OCI-LY1 (cell line): ENCODE measurements around the gene S100A7.

Experiments used
- H2AFZ ChIP-seq: fragments of 200-600 bp; sonication (generic), shearing (Covaris generic); 2 replicates; pipeline ENCODE4 v1.6.0; 2014; ENCODE audit warnings: antibody characterized with exemption, mild to moderate bottlenecking, low read length
- H3F3A ChIP-seq: fragments of 200-600 bp; sonication (generic), shearing (Covaris generic); 2 replicates; pipeline ENCODE4 v1.6.0; 2014; ENCODE audit warnings: mild to moderate bottlenecking, antibody characterized with exemption, low read length, moderate library complexity; ENCODE audit not compliant: insufficient read depth
- H3K27ac ChIP-seq: fragments of 200-600 bp; sonication (generic); 2 replicates; pipeline ENCODE4 v1.5.1; 2014; ENCODE audit warnings: low read length, mixed run types, mild to moderate bottlenecking, low read depth; ENCODE audit not compliant: poor library complexity, severe bottlenecking
- H3K27me3 ChIP-seq: fragments of 200-600 bp; sonication (generic); 2 replicates; pipeline ENCODE4 v1.6.0; 2014; ENCODE audit warnings: antibody characterized with exemption, mild to moderate bottlenecking, low read length, moderate library complexity; ENCODE audit not compliant: insufficient read depth
- H3K36me3 ChIP-seq: fragments of 200-600 bp; sonication (generic); 2 replicates; pipeline ENCODE4 v1.6.1; 2014; ENCODE audit warnings: mild to moderate bottlenecking, antibody characterized with exemption, low read length, moderate library complexity, mixed read lengths; ENCODE audit not compliant: insufficient read depth
- H3K4me1 ChIP-seq: fragments of 200-600 bp; sonication (generic); 2 replicates; pipeline ENCODE4 v1.5.1; 2014; ENCODE audit warnings: mild to moderate bottlenecking, low read length, moderate library complexity; ENCODE audit not compliant: insufficient read depth, severe bottlenecking
- H3K4me2 ChIP-seq: fragments of 200-600 bp; sonication (generic), shearing (Covaris generic); 2 replicates; pipeline ENCODE4 v1.6.1; 2014; ENCODE audit warnings: low read length
- H3K4me3 ChIP-seq: fragments of 200-600 bp; sonication (generic); 2 replicates; pipeline ENCODE4 v1.5.1; 2014; ENCODE audit warnings: low read length, low read depth, mild to moderate bottlenecking, mixed read lengths; ENCODE audit not compliant: poor library complexity, severe bottlenecking
- H3K79me2 ChIP-seq: fragments of 200-600 bp; shearing (Covaris generic); 2 replicates; pipeline ENCODE4 v1.6.1; 2016; ENCODE audit warnings: mixed run types, low read length, mixed read lengths; ENCODE audit not compliant: insufficient read depth
- H3K9ac ChIP-seq: fragments of 200-600 bp; sonication (generic), shearing (Covaris generic); 2 replicates; pipeline ENCODE4 v1.6.1; 2014; ENCODE audit warnings: mild to moderate bottlenecking, low read length, mixed read lengths
- H3K9me2 ChIP-seq: fragments of 200-600 bp; sonication (generic), shearing (Covaris generic); 2 replicates; pipeline ENCODE4 v1.6.1; 2014; ENCODE audit warnings: low read depth, mild to moderate bottlenecking, low read length, mixed read lengths
- H3K9me3 ChIP-seq: fragments of 200-600 bp; shearing (Covaris generic); 2 replicates; pipeline ENCODE4 v1.6.1; 2014; ENCODE audit warnings: low read length, mixed read lengths
- H4K20me1 ChIP-seq: fragments of 200-600 bp; sonication (generic), shearing (Covaris generic); 2 replicates; pipeline ENCODE4 v1.6.0; 2016; ENCODE audit warnings: mild to moderate bottlenecking, low read length; ENCODE audit not compliant: insufficient read depth
- CTCF ChIP-seq: fragments of 200-600 bp; sonication (generic), shearing (Covaris generic); IDR thresholded peaks from 2 replicates; pipeline ENCODE4 v1.5.1; 2017; ENCODE audit warnings: mild to moderate bottlenecking, antibody characterized with exemption, low read length, moderate library complexity, mixed read lengths
- EZH2 ChIP-seq: fragments of 200-600 bp; sonication (generic), shearing (Covaris generic); IDR thresholded peaks from 2 replicates; pipeline ENCODE4 v1.8.0; 2017; ENCODE audit warnings: borderline replicate concordance, mixed run types, mild to moderate bottlenecking, antibody characterized with exemption, low read length, moderate library complexity, mixed read lengths

S100A7 gene

GRCh38 chr1:153460551-153460950, at the start of gene S100A7:
S100A7 (minus strand) TSS chr1:153460651; CDS start chr1:153459013, 1,638 bp downstream.
- Histone ChIP-seq H3K9ac (no peak within 1 kb of the TSS), H3K27ac (no peak within 1 kb of the TSS), H3K36me3 (no peaks in the 10 kb centered on the region), H3K79me2 (no peaks in the 10 kb centered on the region), H3K4me3 (no peak within 1 kb of the TSS), H3K9me3 (no peaks in the 10 kb centered on the region), H3K4me1 (no peaks in the 10 kb centered on the region), H4K20me1 (no peaks in the 10 kb centered on the region), H3K27me3 (no peaks in the 10 kb centered on the region), H3F3A (no peaks in the 10 kb centered on the region), H3K9me2 (no peaks in the 10 kb centered on the region), H3K4me2 (no peak within 1 kb of the TSS), H2AFZ (no peak within 1 kb of the TSS)
- TF ChIP-seq EZH2 (no peak), CTCF (no peak)

DNA sequence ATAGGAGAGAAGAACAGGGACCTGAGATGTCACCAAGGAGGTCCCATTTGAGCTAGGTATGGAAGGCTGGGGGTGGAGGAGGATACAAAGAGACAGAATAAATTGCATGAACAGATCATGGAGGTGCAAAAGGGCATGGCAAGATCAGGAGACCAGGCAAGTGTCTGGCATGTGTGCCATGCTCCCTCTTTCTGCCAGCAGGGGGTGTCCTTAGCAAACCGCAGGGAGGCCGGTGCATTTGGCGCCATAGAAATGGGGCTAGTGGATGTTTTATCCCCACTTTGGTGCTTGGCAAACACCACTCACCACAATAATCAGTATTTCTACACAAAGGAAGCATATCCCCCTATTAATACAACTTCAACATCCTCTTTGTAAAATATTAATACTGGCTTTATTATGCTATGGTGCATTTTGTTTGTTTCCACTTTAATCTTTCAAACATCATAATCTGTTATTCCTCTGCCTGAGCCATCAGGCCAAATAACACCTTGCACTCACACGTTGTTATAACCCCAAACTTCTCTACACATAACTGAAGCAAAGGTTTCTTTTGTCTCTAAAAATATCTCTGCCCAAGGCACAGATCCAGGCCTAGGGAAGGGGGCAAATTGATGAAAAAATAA, 49.4 kb upstream of the S100A7 start:
- no peaks in the 10 kb centered on the region for H3K9me3 ChIP-seq
- peaks cover 3% of the 10 kb centered on the region for H3K4me1 ChIP-seq
- H3K27me3 ChIP-seq: no peaks in the 10 kb centered on the region
- no peak overlapping the region for H3K27ac ChIP-seq
- no peak overlapping the region for H3K9ac ChIP-seq
- no peaks in the 10 kb centered on the region for H3K9me2 ChIP-seq
- no peaks in the 10 kb centered on the region for H3K36me3 ChIP-seq
- peak; percentile 91 for TF ChIP-seq CTCF
- no peak for TF ChIP-seq EZH2
- no peak overlapping the region for H2AFZ ChIP-seq
- no peak overlapping the region for H3K4me3 ChIP-seq
- H4K20me1 ChIP-seq: no peaks in the 10 kb centered on the region
- no peaks in the 10 kb centered on the region for H3K79me2 ChIP-seq
- H3F3A ChIP-seq: no peaks in the 10 kb centered on the region
- no peak overlapping the region for H3K4me2 ChIP-seq

GRCh38 chr1:153509036-153509435, 48.6 kb upstream of the S100A7 start:
- Histone ChIP-seq H2AFZ (no peak overlapping the region), H3K9me2 (no peaks in the 10 kb centered on the region), H3K9me3 (no peaks in the 10 kb centered on the region), H3K4me2 (no peak overlapping the region), H4K20me1 (no peaks in the 10 kb centered on the region), H3K27me3 (no peaks in the 10 kb centered on the region), H3K27ac (no peak overlapping the region), H3F3A (no peaks in the 10 kb centered on the region), H3K36me3 (no peaks in the 10 kb centered on the region), H3K4me1 (peaks cover 3% of the 10 kb centered on the region), H3K4me3 (no peak overlapping the region), H3K79me2 (no peaks in the 10 kb centered on the region), H3K9ac (no peak overlapping the region)
- TF ChIP-seq CTCF (no peak), EZH2 (no peak)
